Gastrocnemius medialis (tissue), 4 donors: ENCODE data around the gene PRMT1. TPM values are rescaled to one million over a fixed set of nuclear protein-coding genes. Genes with fewer than 3 reads are reported as not detected.
"Not testable (repeated sequence)": the region's sequence is repeated elsewhere in the genome, so short reads cannot be mapped to it uniquely, and the experiment has no call there.

ENCODE experiments used
- ATAC-seq, 2 donors: fragments of 150-250 bp; one replicate each; pipeline ENCODE4 v1.9.1; 2016
- DNase-seq, 2 donors: peaks; one replicate each; pipeline ENCODE4 v3.0.0-alpha.2; 2019
- H3K27ac ChIP-seq, 4 donors: fragments of 200-600 bp; sonication (generic); 1 replicate in 1 of 4; 2 replicates in 3 of 4; pipeline ENCODE4 v1.5.1; 2016 to 2018; ENCODE audit warnings: mild to moderate bottlenecking in 2 of 4, moderate library complexity in 1 of 4
- H3K27me3 ChIP-seq, 3 donors: fragments of 200-600 bp; sonication (generic) in 2 of 3; 1 replicate in 1 of 3; 2 replicates in 2 of 3; pipeline versions ENCODE4 v1.5.1 to v1.6.0; 2016 to 2019; ENCODE audit warnings: mild to moderate bottlenecking in 1 of 3, moderate library complexity in 1 of 3
- H3K36me3 ChIP-seq, 2 donors: fragments of 200-600 bp; sonication (generic) in 1 of 2; one replicate each; pipeline ENCODE4 v1.5.1; 2017 to 2018
- H3K4me1 ChIP-seq, 2 donors: fragments of 200-600 bp; sonication (generic) in 1 of 2; one replicate each; pipeline ENCODE4 v1.5.1; 2016 to 2017; ENCODE audit warnings: mild to moderate bottlenecking in 2 of 2
- H3K4me3 ChIP-seq, 4 donors: fragments of 200-600 bp; sonication (generic) in 3 of 4; 1 replicate in 1 of 4; 2 replicates in 3 of 4; pipeline ENCODE4 v1.5.1; 2016 to 2019; ENCODE audit warnings: mild to moderate bottlenecking in 2 of 4
- H3K9me3 ChIP-seq, 3 donors: fragments of 200-600 bp; sonication (generic) in 2 of 3; 1 replicate in 1 of 3; 2 replicates in 2 of 3; pipeline ENCODE4 v1.5.1; 2016 to 2019
- POLR2A ChIP-seq, 2 donors: fragments of 450-650 bp; IDR thresholded peaks; one replicate each; pipeline ENCODE4 v1.6.1; 2017; ENCODE audit warnings: antibody characterized with exemption in 2 of 2, mild to moderate bottlenecking in 2 of 2, moderate library complexity in 2 of 2
- in situ Hi-C, 4 donors: fragments of 200-750 bp; cut with MboI; loops; one replicate each; pipeline versions ENCODE4 v1.15.0 to v1.8.0; 2017; ENCODE audit warnings: low sequenced_read_pairs in 4 of 4
- intact Hi-C: fragments of 100-400 bp; cut with DNase I; formaldehyde crosslinking; loops from one replicate; pipeline ENCODE4 v1.15.1; 2023; ENCODE audit warnings: low total_unique reads
- total RNA-seq, 4 donors: library from RNA; depleted of rRNA; stranded (reverse); fragments of >200 nt; gene quantifications; one replicate each; pipeline versions ENCODE4 v1.1.0 to v1.2.3, GENCODE V29; 2016
- TF ChIP-seq, protein P1 (sequence below), 5 experiments: fragments of 450-650 bp in 3 of 5; fragments of 200-600 bp in 2 of 5; sonication (generic) in 2 of 5; IDR thresholded peaks in 4 of 5; conservative IDR thresholded peaks in 1 of 5; 1 replicate in 4 of 5; 2 replicates in 1 of 5; pipeline ENCODE4 v1.5.1; 2016 to 2019; ENCODE audit warnings: antibody characterized with exemption in 5 of 5, mild to moderate bottlenecking in 3 of 5, moderate library complexity in 3 of 5

PRMT1 gene
- total RNA-seq, 4 donors from 2014 or later, result 190 to 242 (median 229) TPM

DNA sequence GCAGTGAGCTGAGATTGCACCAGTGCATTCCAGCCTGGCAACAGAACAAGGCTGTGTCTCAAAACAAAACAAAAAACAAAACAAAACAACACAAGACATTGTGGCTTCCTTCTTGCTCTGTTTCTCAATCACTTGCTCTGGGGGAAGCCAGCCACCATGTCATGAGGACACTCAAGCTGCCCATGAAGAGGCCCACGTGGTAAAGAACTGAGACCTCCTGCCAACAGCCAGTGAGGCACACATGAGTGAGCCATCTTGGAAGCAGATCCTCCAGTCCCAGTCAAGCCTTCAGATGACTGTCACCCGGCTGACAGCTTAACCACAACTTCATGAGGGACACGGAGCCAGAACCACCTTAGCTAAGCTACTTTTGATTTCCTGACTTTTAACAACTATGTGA, 39.1 kb downstream of the PRMT1 start:
- no peak overlapping the region for H3K27ac ChIP-seq
- H3K36me3 ChIP-seq, result no peaks in the 10 kb centered on the region
- TF ChIP-seq POLR2A (IDR thresholded peaks at IDR 0.05), result no peak
- TF ChIP-seq, protein P1, sequence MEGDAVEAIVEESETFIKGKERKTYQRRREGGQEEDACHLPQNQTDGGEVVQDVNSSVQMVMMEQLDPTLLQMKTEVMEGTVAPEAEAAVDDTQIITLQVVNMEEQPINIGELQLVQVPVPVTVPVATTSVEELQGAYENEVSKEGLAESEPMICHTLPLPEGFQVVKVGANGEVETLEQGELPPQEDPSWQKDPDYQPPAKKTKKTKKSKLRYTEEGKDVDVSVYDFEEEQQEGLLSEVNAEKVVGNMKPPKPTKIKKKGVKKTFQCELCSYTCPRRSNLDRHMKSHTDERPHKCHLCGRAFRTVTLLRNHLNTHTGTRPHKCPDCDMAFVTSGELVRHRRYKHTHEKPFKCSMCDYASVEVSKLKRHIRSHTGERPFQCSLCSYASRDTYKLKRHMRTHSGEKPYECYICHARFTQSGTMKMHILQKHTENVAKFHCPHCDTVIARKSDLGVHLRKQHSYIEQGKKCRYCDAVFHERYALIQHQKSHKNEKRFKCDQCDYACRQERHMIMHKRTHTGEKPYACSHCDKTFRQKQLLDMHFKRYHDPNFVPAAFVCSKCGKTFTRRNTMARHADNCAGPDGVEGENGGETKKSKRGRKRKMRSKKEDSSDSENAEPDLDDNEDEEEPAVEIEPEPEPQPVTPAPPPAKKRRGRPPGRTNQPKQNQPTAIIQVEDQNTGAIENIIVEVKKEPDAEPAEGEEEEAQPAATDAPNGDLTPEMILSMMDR (IDR thresholded peaks at IDR 0.05 in 4 of 5, conservative IDR thresholded peaks at IDR 0.05 in 1 of 5), result no peak
- ATAC-seq, result no peak
- in situ Hi-C loops, result no loop called here
- no peak for DNase-seq
- H3K4me3 ChIP-seq, result no peak overlapping the region
- intact Hi-C loops, result loop anchor here (2.0 to 5.0 kb wide), 2 partner anchors 51 to 93 kb away; partner anchors contain the start of gene AP2A1
- no peaks in the 10 kb centered on the region for H3K4me1 ChIP-seq
- no peaks in the 10 kb centered on the region for H3K9me3 ChIP-seq
- no peaks in the 10 kb centered on the region for H3K27me3 ChIP-seq

GRCh38 chr19:49718511-49718910, 41.4 kb downstream of the PRMT1 start:
- TF ChIP-seq, protein P1 (IDR thresholded peaks at IDR 0.05 in 4 of 5, conservative IDR thresholded peaks at IDR 0.05 in 1 of 5), result no peak
- no peak for TF ChIP-seq POLR2A (IDR thresholded peaks at IDR 0.05)
- Histone ChIP-seq H3K27me3 (no peaks in the 10 kb centered on the region), H3K9me3 (no peaks in the 10 kb centered on the region), H3K4me3 (no peak overlapping the region), H3K4me1 (no peaks in the 10 kb centered on the region), H3K36me3 (no peaks in the 10 kb centered on the region), H3K27ac (no peak overlapping the region)
- intact Hi-C loops (loop anchor here (5.0 kb wide), 1 partner anchor 49 kb away; the partner anchor contains the start of gene AP2A1), in situ Hi-C loops (no loop called here)
- no peak for DNase-seq
- ATAC-seq, result no peak

- ATAC-seq, result no peak
- Histone ChIP-seq H3K27ac (no peak overlapping the region), H3K27me3 (no peaks in the 10 kb centered on the region), H3K4me1 (no peaks in the 10 kb centered on the region), H3K4me3 (no peak overlapping the region), H3K36me3 (no peaks in the 10 kb centered on the region), H3K9me3 (no peaks in the 10 kb centered on the region)
- TF ChIP-seq, protein P1 (IDR thresholded peaks at IDR 0.05 in 4 of 5, conservative IDR thresholded peaks at IDR 0.05 in 1 of 5), result no peak
- no peak for TF ChIP-seq POLR2A (IDR thresholded peaks at IDR 0.05)
- intact Hi-C loops (loop anchor here (5.0 kb wide), 1 partner anchor 48 kb away; the partner anchor contains the start of gene AP2A1), in situ Hi-C loops (no loop called here)
- no peak for DNase-seq
Observed at GRCh38 chr19:49718991-49719390, 41.9 kb downstream of the PRMT1 start.

GRCh38 chr19:49719420-49719819, 42.3 kb downstream of the PRMT1 start:
- intact Hi-C loops, result loop anchor here (5.0 kb wide), 1 partner anchor 48 kb away; the partner anchor contains the start of gene AP2A1
- H3K27me3 ChIP-seq, H3K27ac ChIP-seq, H3K36me3 ChIP-seq, H3K4me3 ChIP-seq, H3K4me1 ChIP-seq, H3K9me3 ChIP-seq, in situ Hi-C loops, ATAC-seq, DNase-seq: not testable (repeated sequence)

DNA sequence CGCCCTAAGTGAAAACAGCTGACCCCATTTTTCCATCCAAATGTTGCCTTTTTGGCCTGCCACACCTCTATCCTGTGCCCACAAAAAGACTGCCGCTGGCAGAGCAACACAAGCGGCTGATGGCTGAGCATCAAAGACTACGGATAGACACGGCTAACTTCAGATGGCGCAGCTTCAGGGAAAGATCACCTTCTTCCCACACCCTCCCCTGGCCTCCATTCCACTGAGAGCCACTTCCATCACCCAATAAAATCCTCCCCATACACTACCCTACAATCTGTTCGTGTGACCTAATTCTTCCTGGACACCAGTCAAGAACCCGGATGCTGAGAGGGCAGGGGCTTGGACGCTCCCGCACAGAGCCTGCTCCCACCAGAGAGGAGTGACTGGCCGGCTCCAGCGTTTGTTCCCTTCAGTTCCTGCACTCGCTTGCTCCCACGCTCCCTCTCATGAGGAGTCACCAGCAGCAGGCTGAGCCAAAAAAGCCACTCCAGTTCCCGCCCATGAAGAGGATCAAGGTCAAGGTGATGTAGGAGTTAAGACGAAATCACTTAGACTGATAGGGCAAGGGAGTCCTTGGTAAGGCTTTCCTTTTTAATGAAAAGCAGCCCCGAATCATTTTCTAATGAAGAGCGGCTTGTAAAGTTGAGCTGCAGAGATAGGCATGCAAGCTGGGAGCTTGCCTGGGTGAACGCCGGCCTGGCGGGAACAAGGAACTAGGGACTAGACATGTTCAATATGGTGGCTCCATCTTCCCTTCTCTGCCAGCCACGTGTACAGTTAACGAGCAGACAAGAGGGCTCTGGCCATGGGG, 50.4 kb downstream of the PRMT1 start:
- H3K4me3 ChIP-seq, result no peak overlapping the region
- in situ Hi-C loops, result no loop called here
- peak overlapping the region in 1 of 4 donors; percentile 6 for H3K27ac ChIP-seq
- TF ChIP-seq, protein P1 (IDR thresholded peaks at IDR 0.05 in 4 of 5, conservative IDR thresholded peaks at IDR 0.05 in 1 of 5), result no peak
- TF ChIP-seq POLR2A (IDR thresholded peaks at IDR 0.05), result no peak
- ATAC-seq (no peak), DNase-seq (no peak)
- no peaks in the 10 kb centered on the region for H3K36me3 ChIP-seq
- peaks cover 3 to 10% (median 5%) of the 10 kb centered on the region in 3 donors for H3K27me3 ChIP-seq
- H3K9me3 ChIP-seq, result no peaks in the 10 kb centered on the region
- no peaks in the 10 kb centered on the region for H3K4me1 ChIP-seq
- intact Hi-C loops, result no loop called here
